Activated CD4-positive, CD25-positive, alpha-beta regulatory T cell treated with anti-CD3 and anti-CD28 coated beads, Interleukin-2, amount 50 U/mL, for 24 hours (primary cell): ENCODE results near the gene SLC5A11.
"Not testable (repeated sequence)": the region's sequence is repeated elsewhere in the genome, so short reads cannot be mapped to it uniquely, and the experiment has no call there.

ENCODE experiments used
- ATAC-seq, 2 donors: fragments of 150-1000 bp; cut with Tn5 transposase; one replicate each; pipeline ENCODE4 v1.10.0; 2021; ENCODE audit warnings: mild to moderate bottlenecking in 1 of 2, moderate library complexity in 1 of 2

The SLC5A11 gene, protein sequence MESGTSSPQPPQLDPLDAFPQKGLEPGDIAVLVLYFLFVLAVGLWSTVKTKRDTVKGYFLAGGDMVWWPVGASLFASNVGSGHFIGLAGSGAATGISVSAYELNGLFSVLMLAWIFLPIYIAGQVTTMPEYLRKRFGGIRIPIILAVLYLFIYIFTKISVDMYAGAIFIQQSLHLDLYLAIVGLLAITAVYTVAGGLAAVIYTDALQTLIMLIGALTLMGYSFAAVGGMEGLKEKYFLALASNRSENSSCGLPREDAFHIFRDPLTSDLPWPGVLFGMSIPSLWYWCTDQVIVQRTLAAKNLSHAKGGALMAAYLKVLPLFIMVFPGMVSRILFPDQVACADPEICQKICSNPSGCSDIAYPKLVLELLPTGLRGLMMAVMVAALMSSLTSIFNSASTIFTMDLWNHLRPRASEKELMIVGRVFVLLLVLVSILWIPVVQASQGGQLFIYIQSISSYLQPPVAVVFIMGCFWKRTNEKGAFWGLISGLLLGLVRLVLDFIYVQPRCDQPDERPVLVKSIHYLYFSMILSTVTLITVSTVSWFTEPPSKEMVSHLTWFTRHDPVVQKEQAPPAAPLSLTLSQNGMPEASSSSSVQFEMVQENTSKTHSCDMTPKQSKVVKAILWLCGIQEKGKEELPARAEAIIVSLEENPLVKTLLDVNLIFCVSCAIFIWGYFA

DNA sequence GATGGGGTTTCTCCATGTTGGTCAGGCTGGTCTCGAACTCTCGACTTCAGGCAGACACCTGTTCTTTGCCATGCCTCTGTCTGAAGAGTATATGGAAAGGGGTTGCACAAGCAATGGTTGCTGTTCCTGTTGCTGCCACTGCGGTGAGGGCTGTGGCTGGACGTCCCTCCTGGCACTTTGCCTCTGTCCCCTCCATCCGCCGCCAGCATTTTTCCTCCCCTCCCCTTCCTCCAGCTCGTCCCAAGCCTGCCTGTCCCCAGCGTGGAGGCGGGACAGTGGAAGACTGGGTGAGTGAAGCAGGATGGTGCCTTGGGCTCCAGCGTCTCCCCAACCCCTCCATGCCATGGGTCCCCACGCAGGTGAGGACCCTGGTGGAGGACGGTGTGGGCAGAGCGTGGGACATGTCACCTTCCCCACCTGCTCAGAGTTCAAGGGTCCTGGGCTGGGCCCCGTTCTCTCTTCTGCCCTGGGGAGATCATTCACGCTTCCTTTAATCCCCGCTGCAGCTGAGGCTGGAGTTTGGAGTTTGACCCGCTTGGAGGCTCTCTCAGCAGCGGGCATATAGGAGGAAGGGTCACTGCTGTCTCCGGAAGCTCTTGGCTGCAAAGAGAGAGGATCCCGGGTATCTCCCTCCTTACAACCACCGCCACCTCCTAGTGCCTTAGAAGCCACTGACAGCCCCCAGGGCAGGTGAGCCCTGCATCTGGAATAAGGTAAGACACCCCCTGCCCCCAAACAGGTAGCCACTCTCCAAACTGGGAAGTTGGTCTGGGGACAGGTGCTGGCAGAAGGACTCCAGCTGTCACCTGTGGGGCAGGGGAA, at the start of gene SLC5A11:
Gene SLC5A11, plus strand, starts transcription at position 238 of the 822 bp plus-strand sequence. CDS start 12,681 bp downstream, outside the sequence.
- no peak for ATAC-seq

- ATAC-seq: no peak
Measured at GRCh38 chr16:24800586-24800985, 45.2 kb upstream of the SLC5A11 start.

DNA sequence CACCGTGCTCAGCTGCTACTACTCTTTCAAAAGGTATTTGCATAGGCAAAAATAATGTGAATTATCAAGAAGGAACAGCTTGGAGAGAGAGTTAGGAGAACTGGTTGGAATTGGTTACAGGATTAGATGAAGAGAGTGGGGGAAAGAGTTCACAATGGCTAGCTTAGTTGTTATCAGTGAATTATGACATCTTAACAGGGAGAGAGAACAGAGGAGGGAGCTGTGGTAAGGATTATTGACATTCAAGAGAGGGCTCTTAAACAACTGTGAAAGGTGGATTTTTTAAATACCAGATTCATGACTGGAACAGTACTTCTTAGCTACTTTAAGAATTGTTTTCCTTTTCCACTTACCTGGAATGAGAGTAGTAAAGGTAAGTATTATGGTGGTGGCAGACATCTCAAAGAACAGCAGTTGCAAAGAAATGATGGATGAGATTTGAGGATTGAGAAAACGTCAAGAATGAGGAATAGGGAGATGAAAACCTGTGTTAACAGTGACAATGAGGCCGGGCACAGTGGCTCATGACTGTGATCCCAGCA, 43.9 kb upstream of the SLC5A11 start:
- no peak for ATAC-seq

DNA sequence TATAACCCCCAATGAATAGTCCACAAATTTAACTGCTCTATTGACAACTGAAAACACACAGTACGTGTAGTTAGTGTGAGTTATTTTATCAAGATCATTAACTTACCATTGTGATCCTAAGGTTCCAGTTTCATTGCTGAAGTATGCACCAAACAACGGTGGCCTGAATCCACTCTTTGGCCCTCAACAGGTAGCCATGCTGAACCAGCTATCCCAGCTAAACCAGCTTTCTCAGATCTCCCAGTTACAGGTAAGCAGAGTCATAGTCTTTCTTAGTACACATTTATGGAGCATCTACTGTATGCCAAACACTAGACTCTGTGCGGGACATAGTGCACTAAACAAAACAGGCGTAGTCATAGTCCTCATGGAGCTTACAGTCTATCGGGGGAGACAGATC, 40.3 kb upstream of the SLC5A11 start:
- no peak for ATAC-seq

GRCh38 chr16:24807301-24807700, 38.5 kb upstream of the SLC5A11 start:
- ATAC-seq: no peak

GRCh38 chr16:24810951-24811843, 34.6 kb upstream of the SLC5A11 start:
- ATAC-seq: no peak

DNA sequence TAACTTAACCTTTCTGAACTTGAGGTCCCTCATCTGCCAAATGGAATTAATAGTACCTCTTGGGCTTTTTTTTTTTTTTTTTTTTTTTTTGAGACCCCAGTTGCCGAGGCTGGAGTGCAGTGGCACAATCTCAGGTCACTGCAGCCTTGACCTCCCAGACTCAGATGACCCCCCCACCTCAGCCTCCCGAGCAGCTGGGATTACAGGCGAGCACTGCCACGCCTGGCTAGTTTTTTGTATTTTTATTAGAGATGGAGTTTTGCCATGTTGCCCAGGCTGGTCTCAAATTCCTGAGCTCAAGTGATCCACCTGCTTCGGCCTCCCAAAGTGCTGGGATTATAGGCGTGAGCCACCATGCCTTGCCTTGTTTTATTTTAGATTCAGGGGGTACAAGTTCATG, 33.0 kb upstream of the SLC5A11 start:
- ATAC-seq: not testable (repeated sequence)

DNA sequence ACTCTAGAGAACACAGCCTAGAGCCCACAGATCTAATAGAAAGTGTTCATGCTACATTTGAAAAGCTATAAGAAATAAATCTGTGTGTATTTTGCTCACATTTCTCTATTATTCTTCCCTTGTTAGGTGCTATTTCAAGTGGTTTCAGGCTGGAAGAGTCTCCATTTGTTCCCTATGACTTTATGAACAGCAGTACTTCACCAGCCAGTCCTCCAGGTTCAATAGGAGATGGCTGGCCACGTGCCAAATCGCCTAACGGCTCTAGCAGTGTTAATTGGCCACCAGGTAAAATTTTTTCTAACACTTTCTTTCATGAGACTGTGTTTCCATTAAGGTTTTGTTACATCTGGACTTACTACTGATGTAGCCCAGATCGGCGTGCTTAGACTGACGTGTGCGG, 30.7 kb upstream of the SLC5A11 start:
- ATAC-seq: no peak

DNA sequence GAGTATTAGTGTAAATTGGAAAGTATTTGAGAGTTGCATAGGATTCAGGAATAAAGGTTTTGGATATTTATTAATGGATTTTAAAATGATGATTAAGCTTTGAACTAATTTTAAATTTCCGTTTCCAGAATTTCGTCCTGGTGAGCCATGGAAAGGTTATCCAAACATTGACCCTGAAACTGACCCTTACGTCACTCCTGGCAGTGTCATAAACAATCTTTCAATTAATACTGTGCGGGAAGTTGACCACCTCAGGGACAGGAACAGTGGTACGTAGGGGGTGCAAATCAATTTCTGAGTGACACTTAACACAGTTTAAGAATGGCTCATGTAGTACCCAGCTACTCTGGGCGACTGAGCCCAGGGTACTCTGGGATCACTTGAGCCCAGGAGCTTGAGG, 29.1 kb upstream of the SLC5A11 start:
- no peak for ATAC-seq

- no peak for ATAC-seq
Measured at GRCh38 chr16:24819462-24820040, 26.2 kb upstream of the SLC5A11 start.

DNA sequence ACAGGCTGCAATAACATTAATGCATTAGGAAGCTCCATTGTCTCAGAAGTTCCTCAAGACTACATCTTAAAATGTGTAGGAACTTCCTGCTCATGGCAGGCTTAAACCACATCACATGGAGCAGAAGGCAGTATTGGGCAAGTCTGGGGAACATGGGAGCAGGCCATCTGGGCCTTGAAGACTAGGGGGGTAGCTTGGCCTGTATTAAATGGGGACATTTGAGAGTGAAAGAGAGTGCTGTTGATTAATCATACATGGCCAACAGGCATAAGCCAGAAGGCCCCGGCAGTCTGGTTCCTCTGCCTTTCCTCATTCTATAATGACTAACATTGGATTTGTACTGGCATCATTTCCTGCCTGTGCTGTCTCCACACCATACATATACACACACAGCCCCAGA, 25.2 kb upstream of the SLC5A11 start:
- no peak for ATAC-seq

DNA sequence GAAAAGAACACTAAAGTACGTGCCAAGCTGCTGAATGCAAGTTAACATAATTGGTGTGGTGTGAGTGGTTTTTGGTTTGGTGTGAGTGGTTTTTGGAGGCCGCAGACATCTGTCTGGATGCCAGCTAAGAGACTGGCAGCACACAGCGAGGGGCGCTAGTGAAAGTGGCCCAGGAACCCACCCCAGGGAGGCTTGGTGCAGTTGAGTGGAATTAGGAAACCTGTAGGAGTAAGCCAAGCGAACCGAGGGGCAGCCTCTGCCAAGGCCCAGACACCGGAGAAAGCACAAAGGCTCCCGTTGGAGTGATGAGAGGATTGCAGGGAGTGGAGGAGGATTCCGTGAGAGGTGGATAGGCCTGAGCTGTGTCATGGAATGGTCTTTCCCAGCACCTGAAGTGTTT, 24.6 kb upstream of the SLC5A11 start:
- no peak for ATAC-seq

DNA sequence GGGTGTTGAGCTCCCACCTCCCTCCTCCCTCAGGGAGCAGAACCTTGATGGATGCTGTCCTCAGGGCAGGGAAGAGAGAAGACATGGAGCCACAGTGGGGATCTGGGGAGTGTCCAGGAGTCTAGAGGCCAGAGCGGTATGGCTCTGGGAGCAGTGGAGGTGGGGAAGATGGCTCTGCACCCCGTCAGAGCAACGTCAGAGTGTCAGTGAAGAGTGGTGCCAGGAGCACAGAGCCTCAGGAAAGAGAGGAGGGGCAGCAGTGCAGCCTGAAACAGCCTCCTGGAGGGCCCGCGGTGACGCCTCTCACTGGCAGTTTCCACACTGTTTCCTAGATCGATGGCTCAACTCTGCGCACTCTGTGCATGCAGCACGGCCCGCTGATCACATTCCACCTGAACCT, 23.2 kb upstream of the SLC5A11 start:
- ATAC-seq: no peak

DNA sequence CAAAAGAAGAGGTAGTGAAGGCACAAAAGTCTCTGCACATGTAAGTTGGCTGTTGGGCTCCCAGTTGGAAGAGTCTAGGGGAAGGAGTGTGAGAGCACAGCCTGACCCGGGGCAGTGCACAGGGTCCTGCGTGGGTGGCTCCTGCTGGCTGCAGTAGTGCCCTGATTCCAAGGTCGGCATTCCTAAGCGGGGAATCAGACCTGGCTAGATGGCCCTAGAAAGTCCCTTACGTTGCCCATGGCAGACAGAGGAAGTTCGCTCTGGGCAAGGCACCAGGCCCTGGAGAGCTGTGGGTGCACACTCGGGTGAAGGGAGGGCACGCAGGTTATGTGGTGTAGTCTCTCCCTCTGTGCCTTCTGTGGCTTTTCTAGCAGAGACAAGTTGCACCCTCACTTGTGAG, 22.8 kb upstream of the SLC5A11 start:
- ATAC-seq: no peak

DNA sequence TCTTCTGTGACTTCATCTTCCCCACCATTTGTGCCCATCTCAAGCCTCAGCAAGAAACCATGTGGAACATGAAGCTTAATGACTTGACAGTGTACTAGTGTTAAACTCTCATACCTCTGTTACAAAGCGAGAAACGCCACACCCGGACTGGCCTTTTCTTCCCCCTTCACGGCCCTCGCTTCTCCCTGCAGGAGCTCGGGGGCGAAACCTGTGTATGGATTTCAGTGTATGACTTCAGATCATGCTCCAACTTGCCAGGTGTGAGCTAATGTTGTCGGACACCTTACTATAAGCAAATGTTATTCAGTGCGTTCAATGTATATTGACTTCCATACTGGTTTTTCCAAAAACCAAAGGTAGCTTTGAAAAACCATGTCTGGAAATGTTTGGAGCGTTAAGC, 20.1 kb upstream of the SLC5A11 start:
- no peak for ATAC-seq

DNA sequence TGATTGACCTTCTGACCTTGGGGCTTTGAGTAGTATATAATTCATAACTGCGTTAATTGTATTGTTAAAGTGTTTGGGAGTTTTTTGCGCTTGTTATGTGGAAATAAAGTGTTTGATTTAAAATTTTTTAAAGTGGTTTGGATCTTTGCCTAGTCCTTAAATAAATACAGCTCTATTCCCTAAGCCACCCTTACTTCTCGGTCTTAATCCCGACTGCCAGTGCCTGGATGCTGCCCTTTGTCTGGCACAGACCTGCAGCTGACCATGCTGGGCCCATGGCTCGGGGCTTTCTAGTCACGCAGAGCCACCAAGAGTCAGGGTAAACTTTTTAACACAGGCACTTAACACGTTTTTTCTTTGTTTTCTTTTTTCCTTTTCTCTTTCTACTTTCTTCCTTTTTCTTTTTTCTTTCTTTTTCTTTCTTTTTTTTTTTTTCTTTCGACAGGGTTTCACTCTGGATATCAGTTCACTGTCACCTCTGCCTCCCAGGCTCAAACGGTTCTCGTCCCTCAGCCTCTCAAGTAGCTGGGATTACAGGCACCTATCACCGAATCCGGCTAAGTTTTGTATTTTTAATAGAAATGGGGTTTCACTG, 19.6 kb upstream of the SLC5A11 start:
- no peak for ATAC-seq

- no peak for ATAC-seq
Measured at GRCh38 chr16:24826817-24827566, 18.8 kb upstream of the SLC5A11 start.

- no peak for ATAC-seq
Measured at GRCh38 chr16:24829153-24829552, 16.6 kb upstream of the SLC5A11 start.

GRCh38 chr16:24833352-24833751, 12.4 kb upstream of the SLC5A11 start:
- ATAC-seq: no peak
